ENCODE measurements around the gene LRBA. TPM values are rescaled to one million over a fixed set of nuclear protein-coding genes. Genes with fewer than 3 reads are reported as not detected.

LRBA gene
- total RNA-seq, 1 donor from 2014 or later, result 103 TPM

- H3K27me3 ChIP-seq (ENCODE audit: control insufficient read depth, insufficient read depth, low read length), result no peaks in the 10 kb centered on the region
- peak; percentile 24 for DNase-seq (ENCODE audit: low read depth)
- TF ChIP-seq, protein P1, sequence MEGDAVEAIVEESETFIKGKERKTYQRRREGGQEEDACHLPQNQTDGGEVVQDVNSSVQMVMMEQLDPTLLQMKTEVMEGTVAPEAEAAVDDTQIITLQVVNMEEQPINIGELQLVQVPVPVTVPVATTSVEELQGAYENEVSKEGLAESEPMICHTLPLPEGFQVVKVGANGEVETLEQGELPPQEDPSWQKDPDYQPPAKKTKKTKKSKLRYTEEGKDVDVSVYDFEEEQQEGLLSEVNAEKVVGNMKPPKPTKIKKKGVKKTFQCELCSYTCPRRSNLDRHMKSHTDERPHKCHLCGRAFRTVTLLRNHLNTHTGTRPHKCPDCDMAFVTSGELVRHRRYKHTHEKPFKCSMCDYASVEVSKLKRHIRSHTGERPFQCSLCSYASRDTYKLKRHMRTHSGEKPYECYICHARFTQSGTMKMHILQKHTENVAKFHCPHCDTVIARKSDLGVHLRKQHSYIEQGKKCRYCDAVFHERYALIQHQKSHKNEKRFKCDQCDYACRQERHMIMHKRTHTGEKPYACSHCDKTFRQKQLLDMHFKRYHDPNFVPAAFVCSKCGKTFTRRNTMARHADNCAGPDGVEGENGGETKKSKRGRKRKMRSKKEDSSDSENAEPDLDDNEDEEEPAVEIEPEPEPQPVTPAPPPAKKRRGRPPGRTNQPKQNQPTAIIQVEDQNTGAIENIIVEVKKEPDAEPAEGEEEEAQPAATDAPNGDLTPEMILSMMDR (IDR thresholded peaks at IDR 0.05; ENCODE audit: insufficient read depth, low read length, severe bottlenecking), result no peak
- FAIRE-seq, result no peak
- no peak overlapping the region for H3K4me3 ChIP-seq (ENCODE audit: low read depth, low read length)
- no peaks in the 10 kb centered on the region for H3K36me3 ChIP-seq (ENCODE audit: control insufficient read depth, insufficient read depth, low read length)
These were observed 770.5 kb downstream of the LRBA start for GRCh38 chr4:150244600-150244999.

DNA sequence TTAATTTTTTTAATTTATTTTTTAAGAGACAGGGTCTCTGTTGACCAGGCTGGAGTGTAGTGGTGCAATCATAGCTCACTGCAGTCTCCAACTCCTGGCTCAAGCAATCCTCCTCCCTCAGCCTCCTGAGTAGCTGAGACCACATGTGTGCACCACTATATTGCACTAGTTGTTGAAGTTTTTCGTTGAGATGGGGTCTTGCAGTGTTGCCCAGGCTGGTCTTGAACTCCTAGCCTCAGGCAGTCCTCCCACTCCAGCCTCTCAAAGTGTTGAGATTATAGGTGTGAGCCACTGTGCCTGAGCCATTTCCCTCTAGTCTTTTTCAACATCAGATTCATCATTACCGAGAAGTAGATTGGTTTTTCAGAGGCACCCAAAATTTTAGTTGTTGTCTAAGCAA lies 771.2 kb downstream of the LRBA start:
- FAIRE-seq, result no peak
- Histone ChIP-seq H3K27me3 (ENCODE audit: control insufficient read depth, insufficient read depth, low read length) (no peaks in the 10 kb centered on the region), H3K36me3 (ENCODE audit: control insufficient read depth, insufficient read depth, low read length) (no peaks in the 10 kb centered on the region), H3K4me3 (ENCODE audit: low read depth, low read length) (no peak overlapping the region)
- TF ChIP-seq, protein P1 (IDR thresholded peaks at IDR 0.05; ENCODE audit: insufficient read depth, low read length, severe bottlenecking), result no peak
- no peak for DNase-seq (ENCODE audit: low read depth)

DNA sequence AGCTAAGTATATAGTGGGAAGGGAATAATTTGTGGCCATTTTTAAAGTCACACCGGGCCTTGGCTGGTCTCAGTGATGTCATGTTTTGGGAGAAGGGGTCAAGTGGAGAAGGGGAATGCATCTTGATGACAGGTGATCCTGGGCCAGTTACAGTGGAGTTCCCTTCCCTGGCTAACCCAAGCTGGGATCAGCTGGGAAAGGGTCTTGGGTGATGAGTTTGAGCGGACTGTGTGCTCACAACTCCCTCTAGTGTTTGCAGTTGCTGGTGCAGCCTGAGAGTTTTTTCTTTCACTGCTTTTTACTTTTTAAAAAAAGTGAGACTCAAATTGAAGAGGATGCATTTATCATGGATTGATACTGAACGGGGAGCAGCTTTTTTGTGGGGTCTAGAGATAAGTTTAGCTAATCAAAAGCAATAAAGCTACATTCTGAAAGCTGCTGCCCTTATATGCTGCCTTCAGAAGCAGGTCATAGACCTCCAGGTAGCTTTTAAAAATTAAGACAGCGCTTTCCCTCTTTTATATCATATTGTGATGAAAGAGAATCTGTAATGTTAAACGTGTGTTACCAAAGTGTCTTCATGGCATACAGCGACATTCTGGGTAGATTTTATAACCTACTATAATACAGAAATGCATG lies 772.1 kb downstream of the LRBA start:
- FAIRE-seq (no peak), DNase-seq (ENCODE audit: low read depth) (peak; percentile 38)
- H3K4me3 ChIP-seq (ENCODE audit: low read depth, low read length), result no peak overlapping the region
- no peaks in the 10 kb centered on the region for H3K27me3 ChIP-seq (ENCODE audit: control insufficient read depth, insufficient read depth, low read length)
- no peaks in the 10 kb centered on the region for H3K36me3 ChIP-seq (ENCODE audit: control insufficient read depth, insufficient read depth, low read length)
- TF ChIP-seq, protein P1 (IDR thresholded peaks at IDR 0.05; ENCODE audit: insufficient read depth, low read length, severe bottlenecking), result peak; percentile 88

GRCh38 chr4:150240011-150240410 lies 775.1 kb downstream of the LRBA start:
- Histone ChIP-seq H3K27me3 (ENCODE audit: control insufficient read depth, insufficient read depth, low read length) (no peaks in the 10 kb centered on the region), H3K36me3 (ENCODE audit: control insufficient read depth, insufficient read depth, low read length) (no peaks in the 10 kb centered on the region), H3K4me3 (ENCODE audit: low read depth, low read length) (no peak overlapping the region)
- TF ChIP-seq, protein P1 (IDR thresholded peaks at IDR 0.05; ENCODE audit: insufficient read depth, low read length, severe bottlenecking), result no peak
- FAIRE-seq, result peak; percentile 36
- peak; percentile 46 for DNase-seq (ENCODE audit: low read depth)

GRCh38 chr4:150238591-150238990 lies 776.5 kb downstream of the LRBA start:
- FAIRE-seq (no peak), DNase-seq (ENCODE audit: low read depth) (no peak)
- TF ChIP-seq, protein P1 (IDR thresholded peaks at IDR 0.05; ENCODE audit: insufficient read depth, low read length, severe bottlenecking), result no peak
- Histone ChIP-seq H3K27me3 (ENCODE audit: control insufficient read depth, insufficient read depth, low read length) (peaks cover 2% of the 10 kb centered on the region), H3K4me3 (ENCODE audit: low read depth, low read length) (no peak overlapping the region), H3K36me3 (ENCODE audit: control insufficient read depth, insufficient read depth, low read length) (no peaks in the 10 kb centered on the region)

All from bronchial epithelial cell (primary cell).